Hepatocyte (in vitro differentiated cells): ENCODE results near the gene UHRF1.

Experiments used
- CTCF ChIP-seq: fragments of 200-600 bp; sonication (generic); IDR thresholded peaks from 2 replicates; pipeline ENCODE4 v1.5.1; 2016; ENCODE audit warnings: antibody characterized with exemption, mild to moderate bottlenecking; ENCODE audit not compliant: poor library complexity
- EZH2 ChIP-seq: fragments of 200-600 bp; sonication (generic); IDR thresholded peaks from 2 replicates; pipeline ENCODE4 v1.6.1; 2016; ENCODE audit warnings: antibody characterized with exemption, mild to moderate bottlenecking, borderline replicate concordance
- EZH2phosphoT487 ChIP-seq: fragments of 200-600 bp; sonication (generic); IDR thresholded peaks from one replicate; pipeline ENCODE4 v1.6.1; 2018; ENCODE audit warnings: antibody characterized with exemption, mild to moderate bottlenecking, low read depth, moderate library complexity; ENCODE audit not compliant: unreplicated experiment, severe bottlenecking

GRCh38 chr19:4909156-4909896 is at the start of gene UHRF1:
- TF ChIP-seq CTCF, result no peak
- TF ChIP-seq EZH2, result no peak
- TF ChIP-seq EZH2phosphoT487, result no peak
